HCT116 (cell line): ENCODE results near the gene SCAF4. TPM values are rescaled to one million over a fixed set of nuclear protein-coding genes. Genes with fewer than 3 reads are reported as not detected.

Experiments
- ATAC-seq: fragments of 200-7000 bp; cut with Tn5 transposase; 2 replicates; pipeline ENCODE4 v1.9.1; 2020; ENCODE audit warnings: mild to moderate bottlenecking, moderate library complexity
- BruUV-seq: library from RNA; stranded (reverse); fragments of 400-500 nt; replicated peaks from 2 replicates; lab custom pipeline; 2021; lab: Mats Ljungman, UMichigan
- CTCF ChIA-PET: fragments of 300-600 bp; sonication (Branson Sonifier 250); formaldehyde crosslinking; loops from one replicate; lab custom pipeline; 2021; ENCODE audit warnings: antibody characterized with exemption; lab: Charles Lee
- POLR2A ChIA-PET: fragments of 300-600, 350-600 bp; sonication (Branson Sonifier 250); formaldehyde crosslinking; loops from one replicate; lab custom pipeline; 2021; ENCODE audit warnings: antibody characterized with exemption; lab: Charles Lee
- RAD21 ChIA-PET, 2 experiments: fragments of 300-600 bp; sonication (Branson Sonifier 250); formaldehyde crosslinking; loops; one replicate each; lab custom pipeline; 2023; ENCODE audit warnings: low total read pairs in 2 of 2; ENCODE audit not compliant: uncharacterized antibody in 2 of 2, unreplicated experiment in 2 of 2, low non-redundant PET in 1 of 2; lab: Charles Lee
- DNase-seq: peaks from one replicate; pipeline ENCODE4 v3.0.0-alpha.2; 2010; ENCODE audit warnings: low read depth, low spot score
- H2AFZ ChIP-seq: fragments of 200-600 bp; shearing (Covaris generic), sonication (generic); 2 replicates; pipeline ENCODE4 v1.6.1; 2017; ENCODE audit warnings: low read depth, mixed run types, mixed read lengths, antibody characterized with exemption, low read length; ENCODE audit not compliant: poor library complexity, severe bottlenecking
- H3K27ac ChIP-seq: 2 replicates; pipeline ENCODE4 v1.5.1; 2012; ENCODE audit warnings: low read depth, low read length
- H3K27me3 ChIP-seq: fragments of 200-600 bp; sonication (generic); 2 replicates; pipeline ENCODE4 v1.6.1; 2016; ENCODE audit warnings: mixed run types, low read length, mixed read lengths; ENCODE audit not compliant: insufficient read depth
- H3K36me3 ChIP-seq, 2 experiments: fragments of 200-500 bp in 1 of 2; fragments of 200-600 bp in 1 of 2; sonication (Bioruptor generic) in 1 of 2; sonication (generic) in 1 of 2; 2 replicates each; pipeline versions ENCODE4 v1.5.1 to v1.6.1; 2014 to 2016; ENCODE audit warnings: low read length in 2 of 2, inconsistent platforms in 1 of 2, mixed read lengths in 1 of 2, mixed run types in 1 of 2; ENCODE audit not compliant: insufficient read depth in 2 of 2, control insufficient read depth in 1 of 2
- H3K4me1 ChIP-seq, 2 experiments: fragments of 200-600 bp in 1 of 2; sonication (generic) in 1 of 2; 2 replicates each; pipeline versions ENCODE4 v1.5.1 to v1.6.1; 2012 to 2017; ENCODE audit warnings: low read length in 2 of 2, inconsistent platforms in 1 of 2, mild to moderate bottlenecking in 1 of 2, mixed read lengths in 1 of 2, mixed run types in 1 of 2, moderate library complexity in 1 of 2; ENCODE audit not compliant: insufficient read depth in 2 of 2, control insufficient read depth in 1 of 2
- H3K4me2 ChIP-seq: fragments of 200-600 bp; sonication (generic); 2 replicates; pipeline ENCODE4 v1.6.1; 2017; ENCODE audit warnings: mixed run types, low read length, mixed read lengths
- H3K4me3 ChIP-seq, 2 experiments: fragments of 200-600 bp in 1 of 2; sonication (generic) in 1 of 2; replicated peaks in 1 of 2; 2 replicates each; pipeline ENCODE4 v1.5.1; 2011 to 2016; ENCODE audit warnings: low read length in 2 of 2, control low read depth in 1 of 2, low read depth in 1 of 2, mild to moderate bottlenecking in 1 of 2, mixed read lengths in 1 of 2, mixed run types in 1 of 2
- H3K79me2 ChIP-seq: fragments of 200-600 bp; sonication (generic); 2 replicates; pipeline ENCODE4 v1.6.1; 2017; ENCODE audit warnings: mild to moderate bottlenecking, mixed run types, low read length, moderate library complexity, mixed read lengths; ENCODE audit not compliant: insufficient read depth
- H3K9ac ChIP-seq: fragments of 200-600 bp; sonication (generic); 2 replicates; pipeline ENCODE4 v1.6.1; 2016; ENCODE audit warnings: low read length, mixed read lengths
- H3K9me2 ChIP-seq: fragments of 200-600 bp; sonication (generic), shearing (Covaris generic); 2 replicates; pipeline ENCODE4 v1.6.1; 2017; ENCODE audit warnings: mixed run types, mild to moderate bottlenecking, moderate library complexity; ENCODE audit not compliant: insufficient read depth
- H3K9me3 ChIP-seq, 2 experiments: fragments of 200-500 bp in 1 of 2; fragments of 200-600 bp in 1 of 2; sonication (Bioruptor generic) in 1 of 2; sonication (generic) in 1 of 2; 2 replicates each; pipeline ENCODE4 v1.6.1; 2014 to 2017; ENCODE audit warnings: low read length in 2 of 2, mixed read lengths in 2 of 2, inconsistent platforms in 1 of 2, low read depth in 1 of 2, mild to moderate bottlenecking in 1 of 2, mixed run types in 1 of 2, moderate library complexity in 1 of 2; ENCODE audit not compliant: control insufficient read depth in 1 of 2, insufficient read depth in 1 of 2
- H4K20me1 ChIP-seq: fragments of 200-600 bp; sonication (generic), shearing (Covaris generic); 2 replicates; pipeline ENCODE4 v1.6.1; 2017; ENCODE audit warnings: mixed run types, mild to moderate bottlenecking, moderate library complexity; ENCODE audit not compliant: insufficient read depth
- CBX3 ChIP-seq: IDR thresholded peaks from 2 replicates; pipeline ENCODE4 v1.6.1; 2012; ENCODE audit warnings: low read depth
- CEBPB ChIP-seq: IDR thresholded peaks from 2 replicates; pipeline ENCODE4 v1.6.1; 2012; ENCODE audit warnings: low read depth
- EGR1 ChIP-seq: IDR thresholded peaks from 2 replicates; pipeline ENCODE4 v1.6.1; 2012; ENCODE audit warnings: low read depth
- EZH2 ChIP-seq: fragments of 200-600 bp; sonication (generic); IDR thresholded peaks from 2 replicates; pipeline ENCODE4 v1.6.1; 2017; ENCODE audit warnings: antibody characterized with exemption, mixed run types
- FOSL1 ChIP-seq: IDR thresholded peaks from 2 replicates; pipeline ENCODE4 v1.6.1; 2012; ENCODE audit warnings: low read depth
- POLR2A ChIP-seq: IDR thresholded peaks from 2 replicates; pipeline ENCODE4 v1.7.0; 2011; ENCODE audit warnings: borderline replicate concordance; ENCODE audit not compliant: insufficient read depth, insufficient read length; ENCODE audit errors: extremely low read depth
- POLR2AphosphoS5 ChIP-seq: IDR thresholded peaks from 2 replicates; pipeline ENCODE4 v1.6.1; 2011; ENCODE audit warnings: mild to moderate bottlenecking, low read depth, low read length, moderate library complexity
- RAD21 ChIP-seq: IDR thresholded peaks from 2 replicates; pipeline ENCODE4 v1.6.1; 2012; ENCODE audit warnings: low read depth, mild to moderate bottlenecking
- SIN3A ChIP-seq: IDR thresholded peaks from 2 replicates; pipeline ENCODE4 v1.6.1; 2012; ENCODE audit warnings: low read depth
- SP1 ChIP-seq: IDR thresholded peaks from 2 replicates; pipeline ENCODE4 v1.6.1; 2012; ENCODE audit warnings: low read depth
- TCF7L2 ChIP-seq: IDR thresholded peaks from 2 replicates; pipeline ENCODE4 v1.7.0; 2011; ENCODE audit warnings: borderline replicate concordance, inconsistent platforms; ENCODE audit not compliant: insufficient read depth, insufficient read length; ENCODE audit errors: extremely low read depth
- YY1 ChIP-seq: IDR thresholded peaks from 2 replicates; pipeline ENCODE4 v1.6.1; 2011; ENCODE audit warnings: low read length, low read depth, moderate library complexity, mild to moderate bottlenecking; ENCODE audit not compliant: insufficient replicate concordance; ENCODE audit errors: extremely low read depth
- ZFX ChIP-seq: fragments of 450-650 bp; IDR thresholded peaks from 2 replicates; pipeline ENCODE4 v1.6.1; 2017
- ZNF274 ChIP-seq: fragments of 200-500 bp; sonication (Bioruptor generic); IDR thresholded peaks from 2 replicates; pipeline ENCODE4 v1.6.1; 2014; ENCODE audit warnings: mild to moderate bottlenecking, low read depth, low read length, inconsistent platforms
- intact Hi-C: fragments of 100-400 bp; cut with micrococcal nuclease; formaldehyde crosslinking; loops from 2 replicates; pipeline ENCODE4 v1.10.0; 2022
- total RNA-seq: library from RNA; stranded (reverse); gene quantifications from one replicate; pipeline ENCODE4 v1.2.1, GENCODE V29; 2021; ENCODE audit not compliant: unreplicated experiment
- TF ChIP-seq, protein P1 (sequence below), 3 experiments: fragments of 200-600 bp in 1 of 3; sonication (generic) in 1 of 3; IDR thresholded peaks in 2 of 3; conservative IDR thresholded peaks in 1 of 3; 2 replicates each; pipeline ENCODE4 v1.5.1; 2012 to 2017; ENCODE audit warnings: low read depth in 2 of 3, low read length in 2 of 3, antibody characterized with exemption in 1 of 3, borderline replicate concordance in 1 of 3, control low read depth in 1 of 3, mild to moderate bottlenecking in 1 of 3, mixed read lengths in 1 of 3, mixed run types in 1 of 3, moderate library complexity in 1 of 3; ENCODE audit not compliant: insufficient read depth in 1 of 3
- TF ChIP-seq, protein P2 (sequence below): IDR thresholded peaks from 2 replicates; pipeline ENCODE4 v1.6.1; 2012; ENCODE audit warnings: low read depth
- TF ChIP-seq, protein P3 (sequence below): IDR thresholded peaks from 2 replicates; pipeline ENCODE4 v1.6.1; 2012
- TF ChIP-seq, protein P4 (sequence below): IDR thresholded peaks from 2 replicates; pipeline ENCODE4 v1.6.1; 2012
- TF ChIP-seq, protein P5 (sequence below): IDR thresholded peaks from 2 replicates; pipeline ENCODE4 v1.6.1; 2011; ENCODE audit warnings: mild to moderate bottlenecking, low read length, moderate library complexity; ENCODE audit not compliant: insufficient replicate concordance; ENCODE audit errors: extremely low read depth

SCAF4 gene
- total RNA-seq, 1 experiment from 2014 or later: 31.1 TPM

DNA sequence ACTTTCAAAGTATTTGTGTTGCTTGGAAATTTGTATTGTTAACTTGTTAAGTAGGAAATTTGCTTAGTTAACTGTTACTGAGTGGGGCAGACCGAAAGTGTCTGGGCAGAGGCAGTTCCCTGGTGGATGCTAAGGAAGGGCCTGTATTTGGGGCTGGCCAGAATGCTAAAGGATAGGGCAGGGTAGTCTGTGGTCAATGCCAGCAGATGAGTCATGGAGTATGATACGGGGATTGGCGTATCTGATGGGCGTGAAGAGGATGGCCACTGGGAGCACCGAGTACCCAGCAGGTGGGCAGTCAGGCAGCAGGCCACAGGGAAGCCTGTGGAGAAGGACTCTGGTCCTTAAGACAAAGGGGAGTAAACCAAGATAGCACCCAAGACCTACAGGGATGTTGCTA lies 46.6 kb upstream of the SCAF4 start:
- no TSS peak for BruUV-seq
- H3K4me2 ChIP-seq: no peak overlapping the region
- RAD21 ChIA-PET: no interaction called here
- no peaks in the 10 kb centered on the region for H4K20me1 ChIP-seq
- H3K79me2 ChIP-seq: no peaks in the 10 kb centered on the region
- POLR2A ChIA-PET: no interaction called here
- CTCF ChIA-PET: no interaction called here
- no peak overlapping the region for H3K9ac ChIP-seq
- no peaks in the 10 kb centered on the region for H3K9me3 ChIP-seq
- no peaks in the 10 kb centered on the region for H3K9me2 ChIP-seq
- DNase-seq: no peak
- H3K36me3 ChIP-seq: no peaks in the 10 kb centered on the region
- no peak overlapping the region for H2AFZ ChIP-seq
- no peaks in the 10 kb centered on the region for H3K27me3 ChIP-seq
- no peak overlapping the region for H3K4me3 ChIP-seq
- no peak overlapping the region for H3K27ac ChIP-seq
- ATAC-seq: no peak
- TF ChIP-seq, protein P1, sequence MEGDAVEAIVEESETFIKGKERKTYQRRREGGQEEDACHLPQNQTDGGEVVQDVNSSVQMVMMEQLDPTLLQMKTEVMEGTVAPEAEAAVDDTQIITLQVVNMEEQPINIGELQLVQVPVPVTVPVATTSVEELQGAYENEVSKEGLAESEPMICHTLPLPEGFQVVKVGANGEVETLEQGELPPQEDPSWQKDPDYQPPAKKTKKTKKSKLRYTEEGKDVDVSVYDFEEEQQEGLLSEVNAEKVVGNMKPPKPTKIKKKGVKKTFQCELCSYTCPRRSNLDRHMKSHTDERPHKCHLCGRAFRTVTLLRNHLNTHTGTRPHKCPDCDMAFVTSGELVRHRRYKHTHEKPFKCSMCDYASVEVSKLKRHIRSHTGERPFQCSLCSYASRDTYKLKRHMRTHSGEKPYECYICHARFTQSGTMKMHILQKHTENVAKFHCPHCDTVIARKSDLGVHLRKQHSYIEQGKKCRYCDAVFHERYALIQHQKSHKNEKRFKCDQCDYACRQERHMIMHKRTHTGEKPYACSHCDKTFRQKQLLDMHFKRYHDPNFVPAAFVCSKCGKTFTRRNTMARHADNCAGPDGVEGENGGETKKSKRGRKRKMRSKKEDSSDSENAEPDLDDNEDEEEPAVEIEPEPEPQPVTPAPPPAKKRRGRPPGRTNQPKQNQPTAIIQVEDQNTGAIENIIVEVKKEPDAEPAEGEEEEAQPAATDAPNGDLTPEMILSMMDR (IDR thresholded peaks at IDR 0.05 in 2 of 3, conservative IDR thresholded peaks at IDR 0.05 in 1 of 3; ENCODE audit: borderline replicate concordance in 1 of 3, insufficient read depth in 1 of 3, low read depth in 2 of 3, low read length in 2 of 3): no peak
- TF ChIP-seq RAD21 (no peak), CBX3 (no peak), EZH2 (no peak), FOSL1 (no peak), SP1 (no peak), TCF7L2 (no peak), ZFX (no peak), POLR2AphosphoS5 (no peak), POLR2A (no peak), YY1 (no peak), EGR1 (no peak), CEBPB (no peak), SIN3A (no peak), ZNF274 (no peak)
- TF ChIP-seq, protein P2, sequence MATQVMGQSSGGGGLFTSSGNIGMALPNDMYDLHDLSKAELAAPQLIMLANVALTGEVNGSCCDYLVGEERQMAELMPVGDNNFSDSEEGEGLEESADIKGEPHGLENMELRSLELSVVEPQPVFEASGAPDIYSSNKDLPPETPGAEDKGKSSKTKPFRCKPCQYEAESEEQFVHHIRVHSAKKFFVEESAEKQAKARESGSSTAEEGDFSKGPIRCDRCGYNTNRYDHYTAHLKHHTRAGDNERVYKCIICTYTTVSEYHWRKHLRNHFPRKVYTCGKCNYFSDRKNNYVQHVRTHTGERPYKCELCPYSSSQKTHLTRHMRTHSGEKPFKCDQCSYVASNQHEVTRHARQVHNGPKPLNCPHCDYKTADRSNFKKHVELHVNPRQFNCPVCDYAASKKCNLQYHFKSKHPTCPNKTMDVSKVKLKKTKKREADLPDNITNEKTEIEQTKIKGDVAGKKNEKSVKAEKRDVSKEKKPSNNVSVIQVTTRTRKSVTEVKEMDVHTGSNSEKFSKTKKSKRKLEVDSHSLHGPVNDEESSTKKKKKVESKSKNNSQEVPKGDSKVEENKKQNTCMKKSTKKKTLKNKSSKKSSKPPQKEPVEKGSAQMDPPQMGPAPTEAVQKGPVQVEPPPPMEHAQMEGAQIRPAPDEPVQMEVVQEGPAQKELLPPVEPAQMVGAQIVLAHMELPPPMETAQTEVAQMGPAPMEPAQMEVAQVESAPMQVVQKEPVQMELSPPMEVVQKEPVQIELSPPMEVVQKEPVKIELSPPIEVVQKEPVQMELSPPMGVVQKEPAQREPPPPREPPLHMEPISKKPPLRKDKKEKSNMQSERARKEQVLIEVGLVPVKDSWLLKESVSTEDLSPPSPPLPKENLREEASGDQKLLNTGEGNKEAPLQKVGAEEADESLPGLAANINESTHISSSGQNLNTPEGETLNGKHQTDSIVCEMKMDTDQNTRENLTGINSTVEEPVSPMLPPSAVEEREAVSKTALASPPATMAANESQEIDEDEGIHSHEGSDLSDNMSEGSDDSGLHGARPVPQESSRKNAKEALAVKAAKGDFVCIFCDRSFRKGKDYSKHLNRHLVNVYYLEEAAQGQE: no peak
- TF ChIP-seq, protein P3, sequence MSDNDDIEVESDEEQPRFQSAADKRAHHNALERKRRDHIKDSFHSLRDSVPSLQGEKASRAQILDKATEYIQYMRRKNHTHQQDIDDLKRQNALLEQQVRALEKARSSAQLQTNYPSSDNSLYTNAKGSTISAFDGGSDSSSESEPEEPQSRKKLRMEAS: no peak
- TF ChIP-seq, protein P4, sequence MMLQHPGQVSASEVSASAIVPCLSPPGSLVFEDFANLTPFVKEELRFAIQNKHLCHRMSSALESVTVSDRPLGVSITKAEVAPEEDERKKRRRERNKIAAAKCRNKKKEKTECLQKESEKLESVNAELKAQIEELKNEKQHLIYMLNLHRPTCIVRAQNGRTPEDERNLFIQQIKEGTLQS: no peak
- TF ChIP-seq, protein P5, sequence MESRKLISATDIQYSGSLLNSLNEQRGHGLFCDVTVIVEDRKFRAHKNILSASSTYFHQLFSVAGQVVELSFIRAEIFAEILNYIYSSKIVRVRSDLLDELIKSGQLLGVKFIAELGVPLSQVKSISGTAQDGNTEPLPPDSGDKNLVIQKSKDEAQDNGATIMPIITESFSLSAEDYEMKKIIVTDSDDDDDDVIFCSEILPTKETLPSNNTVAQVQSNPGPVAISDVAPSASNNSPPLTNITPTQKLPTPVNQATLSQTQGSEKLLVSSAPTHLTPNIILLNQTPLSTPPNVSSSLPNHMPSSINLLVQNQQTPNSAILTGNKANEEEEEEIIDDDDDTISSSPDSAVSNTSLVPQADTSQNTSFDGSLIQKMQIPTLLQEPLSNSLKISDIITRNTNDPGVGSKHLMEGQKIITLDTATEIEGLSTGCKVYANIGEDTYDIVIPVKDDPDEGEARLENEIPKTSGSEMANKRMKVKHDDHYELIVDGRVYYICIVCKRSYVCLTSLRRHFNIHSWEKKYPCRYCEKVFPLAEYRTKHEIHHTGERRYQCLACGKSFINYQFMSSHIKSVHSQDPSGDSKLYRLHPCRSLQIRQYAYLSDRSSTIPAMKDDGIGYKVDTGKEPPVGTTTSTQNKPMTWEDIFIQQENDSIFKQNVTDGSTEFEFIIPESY: no peak
- intact Hi-C loops: no loop called here
- H3K4me1 ChIP-seq: no peaks in the 10 kb centered on the region
